SIG-M5 (cell line): Measurements from ENCODE around the gene GALNT1.

Experiments
- DNase-seq: peaks from one replicate; lab custom pipeline; 2025; lab: John Stamatoyannopoulos, UW

GALNT1 gene

GRCh38 chr18:35618696-35619095 lies 37.2 kb downstream of the GALNT1 start:
- no peak for DNase-seq

- no peak for DNase-seq
These were observed 37.9 kb downstream of the GALNT1 start for GRCh38 chr18:35619464-35619863.

GRCh38 chr18:35619941-35620340 lies 38.4 kb downstream of the GALNT1 start:
- DNase-seq, result no peak

GRCh38 chr18:35620765-35621164 lies 39.2 kb downstream of the GALNT1 start:
- no peak for DNase-seq

- no peak for DNase-seq
These were observed 41.7 kb downstream of the GALNT1 start for GRCh38 chr18:35623255-35623654.

- DNase-seq, result no peak
These were observed 42.6 kb downstream of the GALNT1 start for GRCh38 chr18:35624146-35624545.

GRCh38 chr18:35625232-35625631 lies 43.7 kb downstream of the GALNT1 start:
- DNase-seq, result no peak

GRCh38 chr18:35633761-35634160 lies 52.2 kb downstream of the GALNT1 start:
- DNase-seq, result no peak

- DNase-seq, result no peak
These were observed 52.8 kb downstream of the GALNT1 start for GRCh38 chr18:35634323-35634722.

- no peak for DNase-seq
These were observed 53.6 kb downstream of the GALNT1 start for GRCh38 chr18:35635170-35635569.

- no peak for DNase-seq
These were observed 55.7 kb downstream of the GALNT1 start for GRCh38 chr18:35637227-35637626.

GRCh38 chr18:35639296-35639695 lies 57.8 kb downstream of the GALNT1 start:
- no peak for DNase-seq

- DNase-seq, result no peak
These were observed 59.9 kb downstream of the GALNT1 start for GRCh38 chr18:35641467-35641866.

GRCh38 chr18:35641916-35642315 lies 60.4 kb downstream of the GALNT1 start:
- no peak for DNase-seq

- DNase-seq, result no peak
These were observed 61.3 kb downstream of the GALNT1 start for GRCh38 chr18:35642802-35643201.

- DNase-seq, result no peak
These were observed 64.9 kb downstream of the GALNT1 start for GRCh38 chr18:35646449-35646848.

GRCh38 chr18:35653392-35654135 lies 72.0 kb downstream of the GALNT1 start:
- DNase-seq, result no peak

GRCh38 chr18:35658112-35658511 lies 76.6 kb downstream of the GALNT1 start:
- no peak for DNase-seq

- DNase-seq, result no peak
These were observed 80.1 kb downstream of the GALNT1 start for GRCh38 chr18:35661483-35662146.

- no peak for DNase-seq
These were observed 80.9 kb downstream of the GALNT1 start for GRCh38 chr18:35662293-35663062.

GRCh38 chr18:35671966-35672603 lies 90.5 kb downstream of the GALNT1 start:
- no peak for DNase-seq

GRCh38 chr18:35672897-35673296 lies 91.4 kb downstream of the GALNT1 start:
- no peak for DNase-seq
